LNCaP clone FGC (cell line): Measurements from ENCODE around the gene HACE1.

Experiments used
- DNase-seq: peaks from one replicate; pipeline ENCODE4 v3.0.0-alpha.2; 2011; ENCODE audit warnings: low read depth
- H3K4me3 ChIP-seq: 2 replicates; pipeline ENCODE4 v1.5.1; 2011; ENCODE audit warnings: mild to moderate bottlenecking, low read depth, low read length, control low read depth
- CTCF ChIP-seq: IDR thresholded peaks from 2 replicates; pipeline ENCODE4 v1.5.1; 2012; ENCODE audit warnings: mild to moderate bottlenecking; ENCODE audit not compliant: control insufficient read depth, insufficient read depth; ENCODE audit errors: extremely low read depth

HACE1 gene

GRCh38 chr6:104796031-104796785, 63.5 kb downstream of the HACE1 start:
- TF ChIP-seq CTCF = no peak
- no peak for DNase-seq
- H3K4me3 ChIP-seq = no peak overlapping the region

- no peak overlapping the region for H3K4me3 ChIP-seq
- no peak for TF ChIP-seq CTCF
- peak; percentile 17 for DNase-seq
Measured at GRCh38 chr6:104795363-104795762, 64.4 kb downstream of the HACE1 start.

- no peak for DNase-seq
- no peak overlapping the region for H3K4me3 ChIP-seq
- peak; percentile 49 for TF ChIP-seq CTCF
Measured at GRCh38 chr6:104789770-104790190, 69.9 kb downstream of the HACE1 start.

GRCh38 chr6:104788400-104788799, 71.3 kb downstream of the HACE1 start:
- DNase-seq = no peak
- H3K4me3 ChIP-seq = no peak overlapping the region
- TF ChIP-seq CTCF = no peak

GRCh38 chr6:104787305-104787704, 72.4 kb downstream of the HACE1 start:
- DNase-seq = no peak
- H3K4me3 ChIP-seq = no peak overlapping the region
- TF ChIP-seq CTCF = no peak

GRCh38 chr6:104784884-104785283, 74.8 kb downstream of the HACE1 start:
- no peak overlapping the region for H3K4me3 ChIP-seq
- DNase-seq = no peak
- TF ChIP-seq CTCF = no peak
